MG63 (cell line): ENCODE measurements around the gene B3GLCT. TPM values are rescaled to one million over a fixed set of nuclear protein-coding genes. Genes with fewer than 3 reads are reported as not detected.

Source experiments
- total RNA-seq: library from RNA; depleted of rRNA; stranded (reverse); fragments of >200 nt; shearing (Covaris generic); gene quantifications from 2 replicates; pipeline ENCODE4 v1.2.3, GENCODE V29; 2014; ENCODE audit warnings: low replicate concordance; rRNA removed

Gene B3GLCT
- total RNA-seq, 1 experiment from 2014 or later: 12.5 TPM

Other genes starting within 250 kb of the B3GLCT start
- gene HSPH1, start 38.1 kb upstream of the B3GLCT start, total RNA-seq: 82.9 and 98.7 TPM in 2 replicates